AG09309 (cell line): ENCODE measurements around the gene NEU1.
A peak's percentile ranks its signal among the peaks of the same experiment; 100 is the strongest.
"Not testable (repeated sequence)": the region's sequence is repeated elsewhere in the genome, so short reads cannot be mapped to it uniquely, and the experiment has no call there.

Experiments used
- DNase-seq: peaks from one replicate; pipeline ENCODE4 v3.0.0-alpha.2; 2010; ENCODE audit warnings: low read depth
- H3K4me3 ChIP-seq: 2 replicates; pipeline ENCODE4 v1.5.1; 2011; ENCODE audit warnings: mild to moderate bottlenecking, low read depth, low read length, moderate library complexity; ENCODE audit not compliant: control insufficient read depth
- CTCF ChIP-seq: IDR thresholded peaks from 2 replicates; pipeline ENCODE4 v1.5.1; 2011; ENCODE audit warnings: mild to moderate bottlenecking, low read depth, low read length, inconsistent platforms; ENCODE audit not compliant: insufficient read depth, control insufficient read depth; ENCODE audit errors: missing control alignments

Gene NEU1

GRCh38 chr6:31822036-31822821, 40.4 kb downstream of the NEU1 start:
- H3K4me3 ChIP-seq = peak overlapping the region; percentile 42
- peak; percentile 48 for DNase-seq
- TF ChIP-seq CTCF = no peak

GRCh38 chr6:31821301-31822035, 41.2 kb downstream of the NEU1 start:
- H3K4me3 ChIP-seq = peak overlapping the region; percentile 42
- TF ChIP-seq CTCF = no peak
- no peak for DNase-seq

GRCh38 chr6:31820399-31820798, 42.2 kb downstream of the NEU1 start:
- not testable (repeated sequence) for H3K4me3 ChIP-seq, DNase-seq

GRCh38 chr6:31819871-31820299, 42.7 kb downstream of the NEU1 start:
- H3K4me3 ChIP-seq = no peak overlapping the region
- TF ChIP-seq CTCF = no peak
- no peak for DNase-seq

- peak overlapping the region; percentile 44 for H3K4me3 ChIP-seq
- not testable (repeated sequence) for DNase-seq
Measured at GRCh38 chr6:31817929-31818511, 44.6 kb downstream of the NEU1 start.

- peak overlapping the region; percentile 44 for H3K4me3 ChIP-seq
- DNase-seq = not testable (repeated sequence)
Measured at GRCh38 chr6:31817133-31817928, 45.3 kb downstream of the NEU1 start.

GRCh38 chr6:31815025-31815838, 47.4 kb downstream of the NEU1 start, which contains the start of the genes HSPA1A and HSPA1L:
TSS of gene HSPA1A (plus strand) at chr6:31815543. CDS start at chr6:31815757, 214 bp downstream.
TSS of gene HSPA1L (minus strand) at chr6:31815283. CDS start at chr6:31811972, 3,311 bp downstream.
- DNase-seq = peak; percentile 83
- H3K4me3 ChIP-seq = peak within 1 kb of the TSS; percentile 71
- no peak for TF ChIP-seq CTCF
